Spleen (tissue), 11 donors: ENCODE results near the gene NCK2. TPM values are rescaled to one million over a fixed set of nuclear protein-coding genes. Genes with fewer than 3 reads are reported as not detected.

Experiments
- DNase-seq: peaks from one replicate; pipeline ENCODE4 v3.0.0-alpha.2; 2020
- H3K27ac ChIP-seq, 8 donors: fragments of 200-600 bp; sonication (generic) in 7 of 8; 1 replicate in 4 of 8; 2 replicates in 4 of 8; pipeline versions ENCODE4 v1.5.0 to v1.8.0; 2016 to 2021; ENCODE audit warnings: inconsistent platforms in 4 of 8, mild to moderate bottlenecking in 4 of 8, moderate library complexity in 1 of 8
- H3K27me3 ChIP-seq, 7 donors: fragments of 200-600 bp; sonication (generic) in 6 of 7; replicated peaks in 1 of 7; 1 replicate in 4 of 7; 2 replicates in 3 of 7; pipeline versions ENCODE4 v1.5.0 to v1.8.0; 2016 to 2021; ENCODE audit warnings: inconsistent platforms in 3 of 7, mild to moderate bottlenecking in 1 of 7
- H3K36me3 ChIP-seq, 6 donors: fragments of 200-600 bp; sonication (generic) in 5 of 6; 1 replicate in 4 of 6; 2 replicates in 2 of 6; pipeline versions ENCODE4 v1.5.0 to v1.8.0; 2016 to 2021; ENCODE audit warnings: inconsistent platforms in 2 of 6
- H3K4me1 ChIP-seq, 6 donors: fragments of 200-600 bp; sonication (generic) in 5 of 6; 1 replicate in 3 of 6; 2 replicates in 3 of 6; pipeline versions ENCODE4 v1.5.0 to v1.8.0; 2016 to 2021; ENCODE audit warnings: inconsistent platforms in 3 of 6
- H3K4me3 ChIP-seq, 8 donors: fragments of 200-600 bp; sonication (generic) in 7 of 8; 1 replicate in 4 of 8; 2 replicates in 4 of 8; pipeline versions ENCODE4 v1.5.0 to v1.8.0; 2016 to 2021; ENCODE audit warnings: inconsistent platforms in 4 of 8, mild to moderate bottlenecking in 4 of 8, moderate library complexity in 2 of 8
- H3K9me3 ChIP-seq, 8 donors: fragments of 200-600 bp; sonication (generic) in 7 of 8; 1 replicate in 4 of 8; 2 replicates in 4 of 8; pipeline versions ENCODE4 v1.5.0 to v1.8.0; 2016 to 2021; ENCODE audit warnings: inconsistent platforms in 4 of 8
- CTCF ChIP-seq, 11 experiments: fragments of 200-600 bp in 7 of 11; fragments of 450-650 bp in 4 of 11; sonication (generic) in 4 of 11; IDR thresholded peaks in 8 of 11; conservative IDR thresholded peaks in 3 of 11; 1 replicate in 7 of 11; 2 replicates in 4 of 11; pipeline versions ENCODE4 v1.4.0 to v1.8.0; 2016 to 2021; ENCODE audit warnings: antibody characterized with exemption in 11 of 11, inconsistent platforms in 4 of 11, mild to moderate bottlenecking in 1 of 11
- POLR2A ChIP-seq, 3 donors: fragments of 450-650 bp; IDR thresholded peaks; one replicate each; pipeline ENCODE4 v1.5.1; 2017; ENCODE audit warnings: antibody characterized with exemption in 3 of 3, mild to moderate bottlenecking in 1 of 3
- POLR2AphosphoS5 ChIP-seq, 3 donors: sonication (generic); formaldehyde crosslinking; IDR thresholded peaks; one replicate each; pipeline ENCODE4 v1.5.1; 2017; ENCODE audit warnings: antibody characterized with exemption in 3 of 3
- WGBS, 5 donors: extraction: QIAGEN DNeasy Blood & Tissue Kit in 3 of 5; methylation state at CpG; one replicate each; pipeline versions ENCODE4 v1.1.5 to v1.1.7; 2013 to 2018; 5-methylcytosine and 5-hydroxymethylcytosine counted together
- intact Hi-C: fragments of 100-400 bp; cut with DNase I; formaldehyde crosslinking; loops from one replicate; pipeline ENCODE4 v1.15.0; 2023; ENCODE audit warnings: low total_unique reads
- polyA plus RNA-seq, 3 donors: library from polyadenylated mRNA; stranded (reverse); fragments of 200-250 nt; gene quantifications; one replicate each; pipeline ENCODE4 v1.2.1, GENCODE V29; 2013
- total RNA-seq, 7 donors: library from RNA; depleted of rRNA in 3 of 7; stranded (reverse); fragments of >200 nt in 3 of 7; fragmentation: NEBNext Ultra II Directional in 4 of 7; extraction: Animal tissue kit (Norgen Biotek cat#: 25700) in 4 of 7; gene quantifications; one replicate each; pipeline versions ENCODE4 v1.1.0 to v1.2.1, GENCODE V29; 2016 to 2021
- donor health status: healthy with polysubstance abuse.
- donor health status: DM: no; HTN: no; CAD: no; lungs with moderate emphysema.
- donor health status: DM: no; HTN: no; CAD: no.
- donor health status: Bipolar disorder and iron deficiency.
- donor health status: healthy.
- donor health status: DM: no; HTN: no; CAD: no.
- donor health status: DM: yes; HTN: yes; CAD: no.

Gene NCK2
- total and polyA plus RNA-seq, 10 donors, result 21.5 to 106 (median 62.6) TPM

- TF ChIP-seq POLR2AphosphoS5 (IDR thresholded peaks at IDR 0.05) (no peak), POLR2A (IDR thresholded peaks at IDR 0.05) (no peak), CTCF (IDR thresholded peaks at IDR 0.05 in 8 of 11, conservative IDR thresholded peaks at IDR 0.05 in 3 of 11) (no peak)
- Histone ChIP-seq H3K27ac (peak overlapping the region in 7 of 8 donors; percentile 9 to 78 (median 62)), H3K27me3 (no peaks in the 10 kb centered on the region), H3K9me3 (peaks cover 8 to 71% (median 61%) of the 10 kb centered on the region in 8 donors), H3K4me3 (no peak overlapping the region), H3K36me3 (no peaks in the 10 kb centered on the region), H3K4me1 (peaks cover 0 to 55% (median 31%) of the 10 kb centered on the region in 6 donors)
- intact Hi-C loops, result no loop called here
- DNase-seq, result no peak
- WGBS, 5 donors, result 27 to 39% (median 33%) methylated on average over 1 of the region's 1 CpG
Observed at GRCh38 chr2:105834931-105835330, 90.2 kb downstream of the NCK2 start.

- intact Hi-C loops, result no loop called here
- H3K9me3 ChIP-seq, result peaks cover 8 to 64% (median 55%) of the 10 kb centered on the region in 8 donors
- peak overlapping the region in 2 of 8 donors; percentile 22 to 39 for H3K27ac ChIP-seq
- WGBS, 5 donors, result 90 to 99% (median 96%) methylated on average over 4 of the region's 4 CpGs
- H3K36me3 ChIP-seq, result no peaks in the 10 kb centered on the region
- no peak for DNase-seq
- H3K27me3 ChIP-seq, result no peaks in the 10 kb centered on the region
- no peak overlapping the region for H3K4me3 ChIP-seq
- peaks cover 0 to 59% (median 36%) of the 10 kb centered on the region in 6 donors for H3K4me1 ChIP-seq
- TF ChIP-seq POLR2A (IDR thresholded peaks at IDR 0.05) (no peak), CTCF (IDR thresholded peaks at IDR 0.05 in 8 of 11, conservative IDR thresholded peaks at IDR 0.05 in 3 of 11) (no peak), POLR2AphosphoS5 (IDR thresholded peaks at IDR 0.05) (no peak)
Observed at GRCh38 chr2:105836341-105836740, 91.6 kb downstream of the NCK2 start.

- Histone ChIP-seq H3K27me3 (no peaks in the 10 kb centered on the region), H3K27ac (peak overlapping the region in 2 of 8 donors; percentile 22 to 39), H3K9me3 (peaks cover 8 to 57% (median 48%) of the 10 kb centered on the region in 8 donors), H3K4me1 (peaks cover 0 to 66% (median 41%) of the 10 kb centered on the region in 6 donors), H3K36me3 (no peaks in the 10 kb centered on the region), H3K4me3 (no peak overlapping the region)
- WGBS, 5 donors, result 83 to 91% (median 85%) methylated on average over 5 of the region's 5 CpGs
- TF ChIP-seq POLR2AphosphoS5 (IDR thresholded peaks at IDR 0.05) (no peak), POLR2A (IDR thresholded peaks at IDR 0.05) (no peak), CTCF (IDR thresholded peaks at IDR 0.05 in 8 of 11, conservative IDR thresholded peaks at IDR 0.05 in 3 of 11) (no peak)
- intact Hi-C loops, result no loop called here
- DNase-seq, result no peak
Observed at GRCh38 chr2:105836840-105837692, 92.4 kb downstream of the NCK2 start.

GRCh38 chr2:105839793-105840192 is 95.1 kb downstream of the NCK2 start:
- Histone ChIP-seq H3K4me1 (peaks cover 0 to 80% (median 52%) of the 10 kb centered on the region in 6 donors), H3K4me3 (no peak overlapping the region), H3K27ac (peak overlapping the region in 1 of 8 donors; percentile 16), H3K27me3 (no peaks in the 10 kb centered on the region), H3K36me3 (peaks cover 0 to 5% (median 0%) of the 10 kb centered on the region in 6 donors), H3K9me3 (peaks cover 6 to 30% (median 21%) of the 10 kb centered on the region in 8 donors)
- TF ChIP-seq POLR2AphosphoS5 (IDR thresholded peaks at IDR 0.05) (no peak), CTCF (IDR thresholded peaks at IDR 0.05 in 8 of 11, conservative IDR thresholded peaks at IDR 0.05 in 3 of 11) (no peak), POLR2A (IDR thresholded peaks at IDR 0.05) (no peak)
- intact Hi-C loops, result no loop called here
- 66 to 90% (median 83%) methylated on average over 4 of the region's 4 CpGs for WGBS, 5 donors
- no peak for DNase-seq
